DMS153 treated with DMSO at 0.1 percent for 48 hours (cell line): ENCODE measurements around the gene TNXB.
"Not testable (repeated sequence)": the region's sequence is repeated elsewhere in the genome, so short reads cannot be mapped to it uniquely, and the experiment has no call there.

Source experiments
- DNase-seq: peaks from one replicate; lab custom pipeline; 2025; ENCODE audit not compliant: unreplicated experiment; lab: John Stamatoyannopoulos, UW

TNXB gene

GRCh38 chr6:32043589-32044380 is 65.4 kb downstream of the TNXB start:
- DNase-seq: not testable (repeated sequence)

- not testable (repeated sequence) for DNase-seq
Measured at GRCh38 chr6:32042276-32042675, 66.9 kb downstream of the TNXB start.

- not testable (repeated sequence) for DNase-seq
Measured at GRCh38 chr6:32041385-32041784, 67.8 kb downstream of the TNXB start.

GRCh38 chr6:32041050-32041321 is 68.2 kb downstream of the TNXB start:
- DNase-seq: not testable (repeated sequence)

DNA sequence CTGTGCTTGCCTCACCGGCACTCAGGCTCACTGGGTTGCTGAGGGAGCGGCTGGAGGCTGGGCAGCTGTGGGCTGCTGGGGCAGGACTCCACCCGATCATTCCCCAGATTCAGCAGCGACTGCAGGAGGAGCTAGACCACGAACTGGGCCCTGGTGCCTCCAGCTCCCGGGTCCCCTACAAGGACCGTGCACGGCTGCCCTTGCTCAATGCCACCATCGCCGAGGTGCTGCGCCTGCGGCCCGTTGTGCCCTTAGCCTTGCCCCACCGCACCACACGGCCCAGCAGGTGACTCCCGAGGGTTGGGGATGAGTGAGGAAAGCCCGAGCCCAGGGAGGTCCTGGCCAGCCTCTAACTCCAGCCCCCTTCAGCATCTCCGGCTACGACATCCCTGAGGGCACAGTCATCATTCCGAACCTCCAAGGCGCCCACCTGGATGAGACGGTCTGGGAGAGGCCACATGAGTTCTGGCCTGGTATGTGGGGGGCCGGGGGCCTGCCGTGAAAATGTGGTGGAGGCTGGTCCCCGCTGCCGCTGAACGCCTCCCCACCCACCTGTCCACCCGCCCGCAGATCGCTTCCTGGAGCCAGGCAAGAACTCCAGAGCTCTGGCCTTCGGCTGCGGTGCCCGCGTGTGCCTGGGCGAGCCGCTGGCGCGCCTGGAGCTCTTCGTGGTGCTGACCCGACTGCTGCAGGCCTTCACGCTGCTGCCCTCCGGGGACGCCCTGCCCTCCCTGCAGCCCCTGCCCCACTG is 68.7 kb downstream of the TNXB start:
- not testable (repeated sequence) for DNase-seq

DNA sequence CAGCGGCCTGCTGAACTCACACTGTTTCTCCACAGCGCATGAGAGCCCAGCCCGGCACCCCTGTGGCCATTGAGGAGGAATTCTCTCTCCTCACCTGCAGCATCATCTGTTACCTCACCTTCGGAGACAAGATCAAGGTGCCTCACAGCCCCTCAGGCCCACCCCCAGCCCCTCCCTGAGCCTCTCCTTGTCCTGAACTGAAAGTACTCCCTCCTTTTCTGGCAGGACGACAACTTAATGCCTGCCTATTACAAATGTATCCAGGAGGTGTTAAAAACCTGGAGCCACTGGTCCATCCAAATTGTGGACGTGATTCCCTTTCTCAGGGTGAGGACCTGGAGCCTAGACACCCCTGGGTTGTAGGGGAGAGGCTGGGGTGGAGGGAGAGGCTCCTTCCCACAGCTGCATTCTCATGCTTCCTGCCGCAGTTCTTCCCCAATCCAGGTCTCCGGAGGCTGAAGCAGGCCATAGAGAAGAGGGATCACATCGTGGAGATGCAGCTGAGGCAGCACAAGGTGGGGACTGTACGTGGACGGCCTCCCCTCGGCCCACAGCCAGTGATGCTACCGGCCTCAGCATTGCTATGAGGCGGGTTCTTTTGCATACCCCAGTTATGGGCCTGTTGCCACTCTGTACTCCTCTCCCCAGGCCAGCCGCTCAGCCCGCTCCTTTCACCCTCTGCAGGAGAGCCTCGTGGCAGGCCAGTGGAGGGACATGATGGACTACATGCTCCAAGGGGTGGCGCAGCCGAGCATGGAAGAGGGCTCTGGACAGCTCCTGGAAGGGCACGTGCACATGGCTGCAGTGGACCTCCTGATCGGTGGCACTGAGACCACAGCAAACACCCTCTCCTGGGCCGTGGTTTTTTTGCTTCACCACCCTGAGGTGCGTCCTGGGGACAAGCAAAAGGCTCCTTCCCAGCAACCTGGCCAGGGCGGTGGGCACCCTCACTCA is 69.5 kb downstream of the TNXB start:
- not testable (repeated sequence) for DNase-seq

GRCh38 chr6:32038878-32039277 is 70.3 kb downstream of the TNXB start:
- DNase-seq: not testable (repeated sequence)

- not testable (repeated sequence) for DNase-seq
Measured at GRCh38 chr6:32037598-32038524, 71.3 kb downstream of the TNXB start, which contains the start of gene CYP21A2. CYP21A2 (plus strand) TSS chr6:32038415; CDS start chr6:32038423, 8 bp downstream.

GRCh38 chr6:32037136-32037535 is 72.0 kb downstream of the TNXB start:
- not testable (repeated sequence) for DNase-seq

DNA sequence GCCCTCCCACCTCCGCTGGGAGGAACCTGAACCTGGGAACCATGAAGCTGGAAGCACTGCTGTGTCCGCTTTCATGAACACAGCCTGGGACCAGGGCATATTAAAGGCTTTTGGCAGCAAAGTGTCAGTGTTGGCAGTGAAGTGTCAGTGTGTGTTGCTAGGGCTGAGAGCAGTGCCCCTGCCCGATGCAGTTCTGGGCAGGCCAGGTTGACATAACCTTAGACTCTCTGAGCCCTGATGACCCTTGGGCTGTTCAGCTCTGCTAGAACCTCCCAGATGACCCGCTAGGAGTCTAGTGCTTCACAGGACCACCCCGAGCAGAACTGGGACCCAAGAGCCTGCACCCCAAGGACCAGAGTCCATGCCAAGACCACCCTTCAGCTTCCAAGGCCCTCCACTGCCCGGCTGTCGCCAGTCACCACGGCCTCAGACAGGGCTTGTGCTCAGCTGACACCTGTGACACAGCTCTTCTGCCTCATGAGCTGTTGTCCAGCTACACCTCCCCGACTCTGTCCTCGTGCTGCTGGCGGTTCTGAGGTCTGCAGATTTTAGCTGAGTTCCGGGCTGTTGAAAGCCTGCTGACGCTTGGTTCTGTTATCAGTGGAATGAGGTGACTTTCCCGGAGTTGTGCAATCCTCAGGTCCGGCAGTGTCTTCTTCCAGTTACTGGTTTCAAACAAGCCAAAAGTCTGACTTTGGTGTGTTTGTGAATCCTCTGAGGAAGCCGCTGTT is 73.7 kb downstream of the TNXB start:
- DNase-seq: not testable (repeated sequence)

DNA sequence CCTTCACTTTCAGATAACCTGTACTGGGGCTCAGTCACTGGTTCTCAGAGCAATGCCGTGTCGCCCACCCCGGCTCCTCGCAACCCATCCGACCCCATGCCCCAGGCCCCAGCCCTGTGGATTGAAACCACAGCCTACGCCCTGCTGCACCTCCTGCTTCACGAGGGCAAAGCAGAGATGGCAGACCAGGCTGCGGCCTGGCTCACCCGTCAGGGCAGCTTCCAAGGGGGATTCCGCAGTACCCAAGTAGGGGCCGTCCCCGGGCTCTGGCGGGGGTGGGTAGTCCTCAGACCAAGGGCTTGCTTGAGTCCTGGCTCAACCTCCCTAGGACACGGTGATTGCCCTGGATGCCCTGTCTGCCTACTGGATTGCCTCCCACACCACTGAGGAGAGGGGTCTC is 79.6 kb downstream of the TNXB start:
- DNase-seq: not testable (repeated sequence)

GRCh38 chr6:32028631-32029030 is 80.5 kb downstream of the TNXB start:
- not testable (repeated sequence) for DNase-seq

GRCh38 chr6:32022100-32022499 is 87.0 kb downstream of the TNXB start:
- DNase-seq: not testable (repeated sequence)

- not testable (repeated sequence) for DNase-seq
Measured at GRCh38 chr6:32014547-32014946, 94.6 kb downstream of the TNXB start, which contains the start of gene C4B. C4B (plus strand) TSS chr6:32014795; CDS start chr6:32014846, 51 bp downstream.

DNA sequence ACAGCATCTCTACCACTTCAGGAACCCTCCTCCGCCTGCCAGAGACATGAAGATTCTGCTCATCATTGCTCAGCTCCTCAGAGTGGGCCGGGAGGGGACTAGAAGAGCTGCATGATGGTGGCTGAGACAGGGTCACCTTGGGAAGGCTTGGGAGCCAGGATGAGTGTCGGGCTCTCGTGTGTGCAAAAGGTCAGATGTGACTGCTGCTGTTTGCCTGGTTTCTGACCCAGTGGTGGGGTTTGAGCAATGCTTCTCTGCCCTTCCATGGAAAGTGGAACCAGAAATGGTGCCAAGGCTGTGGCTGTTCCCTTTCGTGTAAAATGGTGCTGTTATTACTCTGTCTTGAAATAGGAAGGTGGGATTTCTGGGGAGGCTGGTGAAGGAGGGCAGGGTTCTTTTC is 95.4 kb downstream of the TNXB start:
- not testable (repeated sequence) for DNase-seq

GRCh38 chr6:32012941-32013617 is 96.1 kb downstream of the TNXB start:
- DNase-seq: not testable (repeated sequence)

DNA sequence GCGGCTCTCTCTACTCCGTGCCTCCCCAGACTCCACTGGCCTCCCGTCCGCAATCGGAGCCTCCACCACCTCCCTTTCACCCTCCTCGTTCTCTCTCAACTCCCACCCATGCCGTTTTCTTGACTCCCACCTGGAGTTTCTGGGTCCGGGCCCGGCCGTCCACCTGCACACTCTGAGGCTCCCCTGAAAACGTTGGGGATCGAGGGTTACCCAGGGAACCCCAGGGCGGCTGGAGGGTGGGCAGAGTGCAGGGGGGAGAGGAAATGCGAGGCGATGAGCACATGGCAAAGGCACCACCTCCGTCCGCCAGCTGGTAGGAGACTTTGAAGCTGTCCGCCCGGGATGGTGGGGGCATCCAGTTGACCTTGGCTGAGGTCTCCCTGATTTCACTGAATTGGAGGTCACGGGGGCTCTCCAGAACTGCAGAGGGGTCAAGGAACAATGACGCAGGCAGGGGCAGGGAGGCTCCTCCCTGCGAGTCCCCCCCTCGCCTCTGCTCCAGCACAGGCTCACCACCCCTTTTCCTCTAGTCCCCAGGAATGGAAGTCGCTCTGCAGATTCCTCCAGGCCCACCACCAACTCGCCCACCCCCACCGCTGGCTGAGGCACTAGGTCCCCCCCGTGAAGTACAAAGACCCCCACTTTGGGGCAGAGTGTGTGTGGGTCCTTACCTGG is 98.1 kb downstream of the TNXB start:
- DNase-seq: not testable (repeated sequence)

- not testable (repeated sequence) for DNase-seq
Measured at GRCh38 chr6:32009537-32009936, 99.6 kb downstream of the TNXB start.
